GM12878 (cell line): ENCODE measurements around the gene TEX13D. TPM values are rescaled to one million over a fixed set of nuclear protein-coding genes. Genes with fewer than 3 reads are reported as not detected.
"Not testable (repeated sequence)": the region's sequence is repeated elsewhere in the genome, so short reads cannot be mapped to it uniquely, and the experiment has no call there.

ENCODE experiments used
- ATAC-seq: fragments of 200-7000 bp; cut with Tn5 transposase; 3 replicates; pipeline ENCODE4 v1.9.1; 2020; ENCODE audit warnings: mild to moderate bottlenecking, moderate library complexity
- BruUV-seq: library from RNA; stranded (reverse); fragments of 400-500 nt; replicated peaks from 2 replicates; lab custom pipeline; 2021; lab: Mats Ljungman, UMichigan
- CTCF ChIA-PET: fragments of 300-600 bp; sonication (Branson Sonifier 250); formaldehyde crosslinking; extraction: SDS; loops from one replicate; lab custom pipeline; 2021; ENCODE audit warnings: inconsistent platforms; lab: Yijun Ruan, JAX
- POLR2A ChIA-PET: fragments of 350-600 bp; formaldehyde crosslinking; extraction: SDS; loops from one replicate; lab custom pipeline; 2021; ENCODE audit warnings: inconsistent platforms; lab: Charles Lee
- RAD21 ChIA-PET: fragments of 300-600 bp; sonication (Branson Sonifier 250); formaldehyde crosslinking; loops from one replicate; lab custom pipeline; 2023; ENCODE audit warnings: antibody characterized with exemption; ENCODE audit not compliant: unreplicated experiment; lab: Charles Lee
- SMC1A ChIA-PET: fragments of 300-600 bp; sonication (Branson Sonifier 250); formaldehyde crosslinking; loops from one replicate; lab custom pipeline; 2023; ENCODE audit not compliant: unreplicated experiment, uncharacterized antibody; lab: Charles Lee
- DNase-seq: peaks from one replicate; pipeline ENCODE4 v3.0.0-alpha.2; 2011; ENCODE audit warnings: low read depth, low spot score
- FAIRE-seq: peaks from 3 replicates; lab custom pipeline; 2011; peaks lifted over from hg19 to GRCh38; lab: Jason Lieb, UNC
- H2AFZ ChIP-seq: 2 replicates; pipeline ENCODE4 v1.6.0; 2011; ENCODE audit warnings: low read depth, low read length, control low read depth; ENCODE audit not compliant: control insufficient read depth
- H3K27ac ChIP-seq: 2 replicates; pipeline ENCODE4 v1.5.1; 2011; ENCODE audit warnings: control low read depth; ENCODE audit not compliant: control insufficient read depth, insufficient read depth
- H3K27me3 ChIP-seq, 2 experiments: replicated peaks in 1 of 2; 2 replicates each; pipeline versions ENCODE4 v1.6.0 to v1.6.1; 2011; ENCODE audit warnings: low read length in 1 of 2; ENCODE audit not compliant: control insufficient read depth in 2 of 2, insufficient read depth in 2 of 2
- H3K36me3 ChIP-seq, 2 experiments: 2 replicates each; pipeline ENCODE4 v1.5.1; 2011; ENCODE audit warnings: low read length in 1 of 2; ENCODE audit not compliant: control insufficient read depth in 2 of 2, insufficient read depth in 2 of 2
- H3K4me1 ChIP-seq: 2 replicates; pipeline ENCODE4 v1.6.1; 2011; ENCODE audit warnings: mild to moderate bottlenecking, low read length, moderate library complexity, mixed read lengths; ENCODE audit not compliant: control insufficient read depth, insufficient read depth
- H3K4me2 ChIP-seq: 2 replicates; pipeline ENCODE4 v1.6.0; 2011; ENCODE audit warnings: control low read depth; ENCODE audit not compliant: control insufficient read depth, insufficient read depth
- H3K4me3 ChIP-seq: fragments of 200-600 bp; sonication (generic); 2 replicates; pipeline ENCODE4 v1.5.1; 2016
- H3K79me2 ChIP-seq: 2 replicates; pipeline ENCODE4 v1.6.0; 2011; ENCODE audit warnings: low read length; ENCODE audit not compliant: control insufficient read depth, insufficient read depth
- H3K9ac ChIP-seq: 2 replicates; pipeline ENCODE4 v1.8.0; 2011; ENCODE audit warnings: low read length, control low read depth, mixed read lengths; ENCODE audit not compliant: control insufficient read depth, insufficient read depth
- H3K9me3 ChIP-seq: replicated peaks from 3 replicates; pipeline ENCODE4 v1.5.1; 2011; ENCODE audit warnings: mild to moderate bottlenecking, low read length; ENCODE audit not compliant: control insufficient read depth, insufficient read depth
- H4K20me1 ChIP-seq: 2 replicates; pipeline ENCODE4 v1.6.0; 2011; ENCODE audit not compliant: control insufficient read depth, insufficient read depth
- ATF7 ChIP-seq: fragments of 450-650 bp; IDR thresholded peaks from 2 replicates; pipeline ENCODE4 v1.6.1; 2016; ENCODE audit warnings: low read depth, mild to moderate bottlenecking
- EP300 ChIP-seq, 2 experiments: fragments of 150-350 bp in 1 of 2; IDR thresholded peaks; 2 replicates each; pipeline ENCODE4 v1.6.1; 2011 to 2012; ENCODE audit warnings: low read depth in 2 of 2, low read length in 2 of 2, borderline replicate concordance in 1 of 2, improper control_type of control experiment in 1 of 2, inconsistent platforms in 1 of 2; ENCODE audit not compliant: control insufficient read depth in 1 of 2
- KAT2A ChIP-seq: conservative IDR thresholded peaks from 2 replicates; pipeline ENCODE4 v1.6.1; 2011; ENCODE audit warnings: low read depth, low read length; ENCODE audit not compliant: control insufficient read depth
- MEF2B ChIP-seq: fragments of 450-650 bp; IDR thresholded peaks from 2 replicates; pipeline ENCODE4 v1.6.1; 2018; ENCODE audit warnings: mild to moderate bottlenecking, moderate library complexity; ENCODE audit not compliant: partially characterized antibody, poor library complexity, severe bottlenecking
- MYB ChIP-seq: fragments of 150-350 bp; IDR thresholded peaks from 2 replicates; pipeline ENCODE4 v1.6.1; 2014; ENCODE audit warnings: mild to moderate bottlenecking, low read depth, low read length, borderline replicate concordance
- NR2C2 ChIP-seq: IDR thresholded peaks from 2 replicates; pipeline ENCODE4 v1.6.1; 2011; ENCODE audit warnings: borderline replicate concordance, low read depth; ENCODE audit not compliant: control insufficient read depth, insufficient read length
- POLR2AphosphoS5 ChIP-seq: IDR thresholded peaks from 2 replicates; pipeline ENCODE4 v1.6.1; 2011; ENCODE audit warnings: mild to moderate bottlenecking, low read length, inconsistent platforms
- WGBS: methylation state at CpG from one replicate; pipeline ENCODE4 v1.1.6; 2016; ENCODE audit warnings: low lambda C conversion rate; ENCODE audit not compliant: insufficient replicate concordance, insufficient coverage; ENCODE audit errors: missing lambda C conversion rate; 5-methylcytosine and 5-hydroxymethylcytosine counted together
- in situ Hi-C: fragments of 300-500 bp; cut with MboI; formaldehyde crosslinking; loops from 9 replicates; pipeline ENCODE4 v1.14.3; 2018; ENCODE audit warnings: mixed read lengths
- intact Hi-C: fragments of 100-400 bp; cut with micrococcal nuclease; formaldehyde crosslinking; loops from one replicate; pipeline ENCODE4 v1.14.2; 2022; ENCODE audit not compliant: unreplicated experiment
- polyA plus RNA-seq, 11 experiments: library from polyadenylated mRNA; depleted of rRNA in 4 of 11; unstranded in 6 of 11; stranded (reverse) in 5 of 11; fragments of >200 nt; fragmentation: Nextera tagmentation in 4 of 11; fragmentation: Illumina TruSeq in 1 of 11; extraction: Ambion mirVana in 4 of 11; extraction: Trizol in 1 of 11; gene quantifications; 1 replicate in 1 of 11; 2 replicates in 10 of 11; pipeline versions ENCODE4 v1.2.1 to v1.2.3, GENCODE V29; 2011 to 2016; ENCODE audit warnings: inconsistent platforms in 2 of 11, missing spikeins in 2 of 11, low read depth in 1 of 11
- total RNA-seq, 4 experiments: library from RNA; depleted of rRNA in 3 of 4; stranded (reverse); fragments of >200 nt in 3 of 4; fragmentation: Illumina TruSeq in 1 of 4; extraction: Trizol in 1 of 4; gene quantifications; 2 replicates each; pipeline versions ENCODE4 v1.2.1 to v1.2.3, GENCODE V29; 2013 to 2021

Gene TEX13D
- total and polyA plus RNA-seq, 10 of the 15 experiments (the other 5 are each of a cell fraction or from before 2014, with no cell fraction given), result 0.11 to 2.9 (median 0.19) TPM; not detected in 1

- no peak for TF ChIP-seq EP300 (IDR thresholded peaks at IDR 0.05; ENCODE audit: borderline replicate concordance in 1 of 2, control insufficient read depth in 1 of 2, low read depth in 2 of 2, low read length in 2 of 2)
- no peak for TF ChIP-seq ATF7
- no peak for TF ChIP-seq POLR2AphosphoS5
- no peak for TF ChIP-seq MYB
- no peak for TF ChIP-seq NR2C2
- no peak for TF ChIP-seq KAT2A
- TF ChIP-seq MEF2B, result peak; percentile 92
These were observed 1.4 kb downstream of the TEX13D start (continued) for GRCh38 chrX:124333862-124334261.

GRCh38 chrX:124334555-124334954, 2.1 kb downstream of the TEX13D start:
- 0% methylated on average over 2 of the region's 2 CpGs for WGBS
- POLR2A ChIA-PET, H3K27me3 ChIP-seq, H3K36me3 ChIP-seq, H3K27ac ChIP-seq, H3K79me2 ChIP-seq, SMC1A ChIA-PET, H3K9ac ChIP-seq, DNase-seq, H4K20me1 ChIP-seq, in situ Hi-C loops, H3K4me1 ChIP-seq, FAIRE-seq, H3K4me2 ChIP-seq, H3K9me3 ChIP-seq, ATAC-seq, RAD21 ChIA-PET, CTCF ChIA-PET, H3K4me3 ChIP-seq, H2AFZ ChIP-seq, intact Hi-C loops, BruUV-seq: not testable (repeated sequence)
